ENCODE results near the gene DRGX.

Gene DRGX

GRCh38 chr10:49365275-49365674 is 30.6 kb downstream of the DRGX start:
- H3K27ac ChIP-seq: no peak overlapping the region
- TF ChIP-seq CTCF (IDR thresholded peaks at IDR 0.05) (no peak), ZFX (IDR thresholded peaks at IDR 0.05; ENCODE audit: borderline replicate concordance) (no peak)

- TF ChIP-seq CTCF (IDR thresholded peaks at IDR 0.05): no peak
- no peak overlapping the region for H3K27ac ChIP-seq
Measured at GRCh38 chr10:49364747-49365146, 31.1 kb downstream of the DRGX start.

GRCh38 chr10:49364051-49364450 is 31.8 kb downstream of the DRGX start:
- TF ChIP-seq CTCF (IDR thresholded peaks at IDR 0.05) (no peak), ZFX (IDR thresholded peaks at IDR 0.05; ENCODE audit: borderline replicate concordance) (no peak)
- H3K27ac ChIP-seq: no peak overlapping the region

- no peak for TF ChIP-seq ZFX (IDR thresholded peaks at IDR 0.05; ENCODE audit: borderline replicate concordance)
- no peak for TF ChIP-seq CTCF (IDR thresholded peaks at IDR 0.05)
- no peak overlapping the region for H3K27ac ChIP-seq
Measured at GRCh38 chr10:49363309-49364031, 32.4 kb downstream of the DRGX start.

- no peak for TF ChIP-seq CTCF (IDR thresholded peaks at IDR 0.05)
- no peak for TF ChIP-seq ZFX (IDR thresholded peaks at IDR 0.05; ENCODE audit: borderline replicate concordance)
- no peak overlapping the region for H3K27ac ChIP-seq
Measured at GRCh38 chr10:49362596-49363260, 33.2 kb downstream of the DRGX start.

GRCh38 chr10:49361735-49362568 is 33.9 kb downstream of the DRGX start:
- no peak for TF ChIP-seq ZFX (IDR thresholded peaks at IDR 0.05; ENCODE audit: borderline replicate concordance)
- no peak for TF ChIP-seq CTCF (IDR thresholded peaks at IDR 0.05)
- H3K27ac ChIP-seq: no peak overlapping the region
